Measurements from ENCODE around the gene TNFAIP8L3. TPM values are rescaled to one million over a fixed set of nuclear protein-coding genes. Genes with fewer than 3 reads are reported as not detected.

TNFAIP8L3 gene
- total RNA-seq, 2 donors from 2014 or later: 33.3 to 42.0 TPM

- H3K27me3 ChIP-seq (replicated peaks; ENCODE audit: insufficient read depth): no peaks in the 10 kb centered on the region
- peak overlapping the region in 1 of 2 donors; percentile 45 for H3K27ac ChIP-seq
- DNase-seq (ENCODE audit: low spot score): no peak
- peaks cover 23 to 34% of the 10 kb centered on the region in 2 donors for H3K4me1 ChIP-seq (ENCODE audit: control insufficient read depth in 1 of 2, low read depth in 2 of 2)
- H3K36me3 ChIP-seq: no peaks in the 10 kb centered on the region
- no peak for TF ChIP-seq CTCF (IDR thresholded peaks at IDR 0.05)
- H3K9me3 ChIP-seq: no peaks in the 10 kb centered on the region
- ATAC-seq (ENCODE audit: insufficient number of reproducible peaks, low FRiP score, low read depth): no peak
- H3K4me3 ChIP-seq: no peak overlapping the region
Observed at GRCh38 chr15:51121631-51122225, 27.0 kb upstream of the TNFAIP8L3 start.

GRCh38 chr15:51121118-51121517, 26.4 kb upstream of the TNFAIP8L3 start:
- H3K4me3 ChIP-seq: no peak overlapping the region
- no peaks in the 10 kb centered on the region for H3K36me3 ChIP-seq
- peak; percentile 60 for DNase-seq (ENCODE audit: low spot score)
- peaks cover 23 to 36% of the 10 kb centered on the region in 2 donors for H3K4me1 ChIP-seq (ENCODE audit: control insufficient read depth in 1 of 2, low read depth in 2 of 2)
- ATAC-seq (ENCODE audit: insufficient number of reproducible peaks, low FRiP score, low read depth): peak; percentile 99
- H3K27ac ChIP-seq: peak overlapping the region in 1 of 2 donors; percentile 62
- TF ChIP-seq CTCF (IDR thresholded peaks at IDR 0.05): peak; percentile 9
- H3K27me3 ChIP-seq (replicated peaks; ENCODE audit: insufficient read depth): no peaks in the 10 kb centered on the region
- H3K9me3 ChIP-seq: no peaks in the 10 kb centered on the region

- TF ChIP-seq CTCF (IDR thresholded peaks at IDR 0.05): no peak
- Histone ChIP-seq H3K4me1 (ENCODE audit: control insufficient read depth in 1 of 2, low read depth in 2 of 2) (peaks cover 17 to 46% of the 10 kb centered on the region in 2 donors), H3K27ac (no peak overlapping the region), H3K9me3 (no peaks in the 10 kb centered on the region), H3K4me3 (no peak overlapping the region), H3K27me3 (replicated peaks; ENCODE audit: insufficient read depth) (no peaks in the 10 kb centered on the region), H3K36me3 (no peaks in the 10 kb centered on the region)
- ATAC-seq (ENCODE audit: insufficient number of reproducible peaks, low FRiP score, low read depth) (no peak), DNase-seq (ENCODE audit: low spot score) (no peak)
Observed at GRCh38 chr15:51119120-51119519, 24.4 kb upstream of the TNFAIP8L3 start.

GRCh38 chr15:51117270-51117669, 22.6 kb upstream of the TNFAIP8L3 start:
- DNase-seq (ENCODE audit: low spot score): no peak

More at GRCh38 chr15:51117270-51117669, 22.6 kb upstream of the TNFAIP8L3 start:
- Histone ChIP-seq H3K4me3 (no peak overlapping the region), H3K4me1 (ENCODE audit: control insufficient read depth in 1 of 2, low read depth in 2 of 2) (peaks cover 20 to 52% of the 10 kb centered on the region in 2 donors), H3K9me3 (no peaks in the 10 kb centered on the region), H3K27ac (no peak overlapping the region), H3K36me3 (no peaks in the 10 kb centered on the region), H3K27me3 (replicated peaks; ENCODE audit: insufficient read depth) (no peaks in the 10 kb centered on the region)
- TF ChIP-seq CTCF (IDR thresholded peaks at IDR 0.05): no peak
- no peak for ATAC-seq (ENCODE audit: insufficient number of reproducible peaks, low FRiP score, low read depth)
